ENCODE results near the gene DNM3. TPM values are rescaled to one million over a fixed set of nuclear protein-coding genes. Genes with fewer than 3 reads are reported as not detected.
A peak's percentile ranks its signal among the peaks of the same experiment; 100 is the strongest.

DNM3 gene
- polyA plus RNA-seq, 1 donor (not counting 4 experiments of a cell fraction or from before 2014, with no cell fraction given): 2.0 TPM

DNA sequence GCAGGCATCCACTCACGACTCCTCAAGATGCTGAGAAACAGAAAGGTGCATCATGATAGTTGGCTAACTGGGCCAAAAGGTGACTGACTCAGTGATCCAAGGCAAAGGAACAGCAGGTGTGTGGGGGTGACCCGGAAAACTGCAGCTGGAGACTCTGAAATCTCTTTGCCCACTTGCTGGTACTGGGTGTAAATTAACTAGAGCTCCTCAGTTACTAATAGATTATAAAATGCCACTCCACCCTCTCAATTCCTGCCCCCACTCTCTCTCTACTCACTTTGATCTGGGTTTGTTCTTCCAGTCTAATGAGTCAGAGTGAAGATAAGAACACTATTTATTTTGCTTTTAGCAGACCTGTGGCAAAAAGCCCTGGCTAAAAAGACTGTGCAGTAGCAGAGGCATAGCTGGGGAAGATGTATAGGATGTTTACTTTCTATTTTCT is 609.7 kb downstream of the DNM3 start:
- H3K9me1 ChIP-seq (ENCODE audit: control insufficient read depth, extremely low read depth, insufficient read depth, low read length): no peaks in the 10 kb centered on the region
- H3K27me3 ChIP-seq (ENCODE audit: control insufficient read depth, extremely low read depth, insufficient read depth, low read length): no peaks in the 10 kb centered on the region
- no peaks in the 10 kb centered on the region for H4K20me1 ChIP-seq (ENCODE audit: control insufficient read depth, extremely low read depth, insufficient read depth, low read length)
- no peak for FAIRE-seq
- DNase-seq (ENCODE audit: low read depth, low spot score): no peak
- H3K4me1 ChIP-seq (ENCODE audit: control insufficient read depth, extremely low read depth, insufficient read depth, low read length): peaks cover 29% of the 10 kb centered on the region
- no peaks in the 10 kb centered on the region for H3K36me3 ChIP-seq (ENCODE audit: control insufficient read depth in 2 of 2, extremely low read depth in 1 of 2, insufficient read depth in 2 of 2, low read length in 2 of 2)
- H2AFZ ChIP-seq (ENCODE audit: control insufficient read depth, low read length): no peak overlapping the region
- no peaks in the 10 kb centered on the region for H3K79me2 ChIP-seq (ENCODE audit: control insufficient read depth, insufficient read depth, low read length)
- no peak overlapping the region for H3K9ac ChIP-seq (ENCODE audit: control insufficient read depth, extremely low read depth, insufficient read depth, low read length)
- peak overlapping the region; percentile 13 for H3K4me2 ChIP-seq (ENCODE audit: control insufficient read depth, extremely low read depth, insufficient read depth, low read depth, low read length)
- dilution Hi-C loops (cut with MboI; ENCODE audit: extremely low pct_ligation_motif_present, low sequenced_read_pairs): no loop called here
- no peaks in the 10 kb centered on the region for H3K9me3 ChIP-seq (ENCODE audit: control insufficient read depth, low read depth, low read length)
- H3K27ac ChIP-seq (ENCODE audit: control insufficient read depth, insufficient read depth, low read length): no peak overlapping the region
- no peak overlapping the region for H3K4me3 ChIP-seq (ENCODE audit: control insufficient read depth in 2 of 3, extremely low read depth in 1 of 3, insufficient read depth in 2 of 3, low read depth in 1 of 3, low read length in 3 of 3)
- TF ChIP-seq, protein P1, sequence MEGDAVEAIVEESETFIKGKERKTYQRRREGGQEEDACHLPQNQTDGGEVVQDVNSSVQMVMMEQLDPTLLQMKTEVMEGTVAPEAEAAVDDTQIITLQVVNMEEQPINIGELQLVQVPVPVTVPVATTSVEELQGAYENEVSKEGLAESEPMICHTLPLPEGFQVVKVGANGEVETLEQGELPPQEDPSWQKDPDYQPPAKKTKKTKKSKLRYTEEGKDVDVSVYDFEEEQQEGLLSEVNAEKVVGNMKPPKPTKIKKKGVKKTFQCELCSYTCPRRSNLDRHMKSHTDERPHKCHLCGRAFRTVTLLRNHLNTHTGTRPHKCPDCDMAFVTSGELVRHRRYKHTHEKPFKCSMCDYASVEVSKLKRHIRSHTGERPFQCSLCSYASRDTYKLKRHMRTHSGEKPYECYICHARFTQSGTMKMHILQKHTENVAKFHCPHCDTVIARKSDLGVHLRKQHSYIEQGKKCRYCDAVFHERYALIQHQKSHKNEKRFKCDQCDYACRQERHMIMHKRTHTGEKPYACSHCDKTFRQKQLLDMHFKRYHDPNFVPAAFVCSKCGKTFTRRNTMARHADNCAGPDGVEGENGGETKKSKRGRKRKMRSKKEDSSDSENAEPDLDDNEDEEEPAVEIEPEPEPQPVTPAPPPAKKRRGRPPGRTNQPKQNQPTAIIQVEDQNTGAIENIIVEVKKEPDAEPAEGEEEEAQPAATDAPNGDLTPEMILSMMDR (optimal IDR thresholded peaks at IDR 0.05 in 1 of 3, IDR thresholded peaks at IDR 0.05 in 1 of 3, conservative IDR thresholded peaks at IDR 0.05 in 1 of 3; ENCODE audit: extremely low read depth in 1 of 3, insufficient read depth in 2 of 3, low read length in 3 of 3): no peak
- no peak for TF ChIP-seq EZH2 (IDR thresholded peaks at IDR 0.05; ENCODE audit: low read length)

DNA sequence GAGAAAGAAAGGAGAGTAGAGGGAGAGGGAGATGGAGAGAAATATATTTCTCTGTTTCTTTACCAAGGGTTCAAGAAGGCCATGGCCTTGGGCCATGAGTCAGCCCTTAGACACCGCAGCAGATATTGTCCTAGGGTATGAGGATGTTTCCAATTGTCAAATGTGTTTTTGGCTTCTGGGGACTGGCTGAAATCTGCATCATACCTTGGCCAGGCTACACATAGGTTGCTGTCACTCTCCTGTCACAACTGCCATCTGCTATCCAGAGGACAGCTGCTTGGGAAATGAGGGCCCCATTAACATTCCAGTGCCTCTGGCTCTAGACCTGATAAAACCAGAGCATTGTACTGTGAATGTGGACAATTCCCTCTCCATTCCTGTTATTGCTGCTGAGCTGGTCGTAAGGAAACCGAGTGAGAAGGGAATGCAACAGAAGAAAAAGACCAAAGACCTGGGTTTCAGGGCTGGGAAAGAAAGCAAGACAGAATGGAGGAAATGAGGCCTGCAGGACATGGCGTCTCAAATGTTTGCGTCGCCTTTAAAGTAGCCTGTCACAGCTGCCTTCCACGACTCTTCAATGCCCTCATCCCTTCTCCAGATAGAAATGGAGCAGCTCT is 611.3 kb downstream of the DNM3 start:
- Histone ChIP-seq H3K9me1 (ENCODE audit: control insufficient read depth, extremely low read depth, insufficient read depth, low read length) (no peaks in the 10 kb centered on the region), H4K20me1 (ENCODE audit: control insufficient read depth, extremely low read depth, insufficient read depth, low read length) (no peaks in the 10 kb centered on the region), H3K9me3 (ENCODE audit: control insufficient read depth, low read depth, low read length) (no peaks in the 10 kb centered on the region), H3K4me3 (ENCODE audit: control insufficient read depth in 2 of 3, extremely low read depth in 1 of 3, insufficient read depth in 2 of 3, low read depth in 1 of 3, low read length in 3 of 3) (no peak overlapping the region), H3K36me3 (ENCODE audit: control insufficient read depth in 2 of 2, extremely low read depth in 1 of 2, insufficient read depth in 2 of 2, low read length in 2 of 2) (no peaks in the 10 kb centered on the region), H3K27ac (ENCODE audit: control insufficient read depth, insufficient read depth, low read length) (no peak overlapping the region), H3K9ac (ENCODE audit: control insufficient read depth, extremely low read depth, insufficient read depth, low read length) (no peak overlapping the region), H3K27me3 (ENCODE audit: control insufficient read depth, extremely low read depth, insufficient read depth, low read length) (no peaks in the 10 kb centered on the region), H2AFZ (ENCODE audit: control insufficient read depth, low read length) (no peak overlapping the region), H3K79me2 (ENCODE audit: control insufficient read depth, insufficient read depth, low read length) (no peaks in the 10 kb centered on the region), H3K4me1 (ENCODE audit: control insufficient read depth, extremely low read depth, insufficient read depth, low read length) (peaks cover 29% of the 10 kb centered on the region), H3K4me2 (ENCODE audit: control insufficient read depth, extremely low read depth, insufficient read depth, low read depth, low read length) (no peak overlapping the region)
- dilution Hi-C loops (cut with MboI; ENCODE audit: extremely low pct_ligation_motif_present, low sequenced_read_pairs): no loop called here
- no peak for DNase-seq (ENCODE audit: low read depth, low spot score)
- FAIRE-seq: no peak
- TF ChIP-seq, protein P1 (optimal IDR thresholded peaks at IDR 0.05 in 1 of 3, IDR thresholded peaks at IDR 0.05 in 1 of 3, conservative IDR thresholded peaks at IDR 0.05 in 1 of 3; ENCODE audit: extremely low read depth in 1 of 3, insufficient read depth in 2 of 3, low read length in 3 of 3): no peak
- no peak for TF ChIP-seq EZH2 (IDR thresholded peaks at IDR 0.05; ENCODE audit: low read length)
